HCT116 (cell line): ENCODE results near the gene INCENP. TPM values are rescaled to one million over a fixed set of nuclear protein-coding genes. Genes with fewer than 3 reads are reported as not detected.

Experiments used
- ATAC-seq: fragments of 200-7000 bp; cut with Tn5 transposase; 2 replicates; pipeline ENCODE4 v1.9.1; 2020; ENCODE audit warnings: mild to moderate bottlenecking, moderate library complexity
- BruUV-seq: library from RNA; stranded (reverse); fragments of 400-500 nt; replicated peaks from 2 replicates; lab custom pipeline; 2021; lab: Mats Ljungman, UMichigan
- CTCF ChIA-PET: fragments of 300-600 bp; sonication (Branson Sonifier 250); formaldehyde crosslinking; loops from one replicate; lab custom pipeline; 2021; ENCODE audit warnings: antibody characterized with exemption; lab: Charles Lee
- POLR2A ChIA-PET: fragments of 300-600, 350-600 bp; sonication (Branson Sonifier 250); formaldehyde crosslinking; loops from one replicate; lab custom pipeline; 2021; ENCODE audit warnings: antibody characterized with exemption; lab: Charles Lee
- RAD21 ChIA-PET, 2 experiments: fragments of 300-600 bp; sonication (Branson Sonifier 250); formaldehyde crosslinking; loops; one replicate each; lab custom pipeline; 2023; ENCODE audit warnings: low total read pairs in 2 of 2; ENCODE audit not compliant: uncharacterized antibody in 2 of 2, unreplicated experiment in 2 of 2, low non-redundant PET in 1 of 2; lab: Charles Lee
- DNase-seq: peaks from one replicate; pipeline ENCODE4 v3.0.0-alpha.2; 2010; ENCODE audit warnings: low read depth, low spot score
- H2AFZ ChIP-seq: fragments of 200-600 bp; shearing (Covaris generic), sonication (generic); 2 replicates; pipeline ENCODE4 v1.6.1; 2017; ENCODE audit warnings: low read depth, mixed run types, mixed read lengths, antibody characterized with exemption, low read length; ENCODE audit not compliant: poor library complexity, severe bottlenecking
- H3K27ac ChIP-seq: 2 replicates; pipeline ENCODE4 v1.5.1; 2012; ENCODE audit warnings: low read depth, low read length
- H3K27me3 ChIP-seq: fragments of 200-600 bp; sonication (generic); 2 replicates; pipeline ENCODE4 v1.6.1; 2016; ENCODE audit warnings: mixed run types, low read length, mixed read lengths; ENCODE audit not compliant: insufficient read depth
- H3K36me3 ChIP-seq, 2 experiments: fragments of 200-500 bp in 1 of 2; fragments of 200-600 bp in 1 of 2; sonication (Bioruptor generic) in 1 of 2; sonication (generic) in 1 of 2; 2 replicates each; pipeline versions ENCODE4 v1.5.1 to v1.6.1; 2014 to 2016; ENCODE audit warnings: low read length in 2 of 2, inconsistent platforms in 1 of 2, mixed read lengths in 1 of 2, mixed run types in 1 of 2; ENCODE audit not compliant: insufficient read depth in 2 of 2, control insufficient read depth in 1 of 2
- H3K4me1 ChIP-seq, 2 experiments: fragments of 200-600 bp in 1 of 2; sonication (generic) in 1 of 2; 2 replicates each; pipeline versions ENCODE4 v1.5.1 to v1.6.1; 2012 to 2017; ENCODE audit warnings: low read length in 2 of 2, inconsistent platforms in 1 of 2, mild to moderate bottlenecking in 1 of 2, mixed read lengths in 1 of 2, mixed run types in 1 of 2, moderate library complexity in 1 of 2; ENCODE audit not compliant: insufficient read depth in 2 of 2, control insufficient read depth in 1 of 2
- H3K4me2 ChIP-seq: fragments of 200-600 bp; sonication (generic); 2 replicates; pipeline ENCODE4 v1.6.1; 2017; ENCODE audit warnings: mixed run types, low read length, mixed read lengths
- H3K4me3 ChIP-seq, 2 experiments: fragments of 200-600 bp in 1 of 2; sonication (generic) in 1 of 2; replicated peaks in 1 of 2; 2 replicates each; pipeline ENCODE4 v1.5.1; 2011 to 2016; ENCODE audit warnings: low read length in 2 of 2, control low read depth in 1 of 2, low read depth in 1 of 2, mild to moderate bottlenecking in 1 of 2, mixed read lengths in 1 of 2, mixed run types in 1 of 2
- H3K79me2 ChIP-seq: fragments of 200-600 bp; sonication (generic); 2 replicates; pipeline ENCODE4 v1.6.1; 2017; ENCODE audit warnings: mild to moderate bottlenecking, mixed run types, low read length, moderate library complexity, mixed read lengths; ENCODE audit not compliant: insufficient read depth
- H3K9ac ChIP-seq: fragments of 200-600 bp; sonication (generic); 2 replicates; pipeline ENCODE4 v1.6.1; 2016; ENCODE audit warnings: low read length, mixed read lengths
- H3K9me2 ChIP-seq: fragments of 200-600 bp; sonication (generic), shearing (Covaris generic); 2 replicates; pipeline ENCODE4 v1.6.1; 2017; ENCODE audit warnings: mixed run types, mild to moderate bottlenecking, moderate library complexity; ENCODE audit not compliant: insufficient read depth
- H3K9me3 ChIP-seq, 2 experiments: fragments of 200-500 bp in 1 of 2; fragments of 200-600 bp in 1 of 2; sonication (Bioruptor generic) in 1 of 2; sonication (generic) in 1 of 2; 2 replicates each; pipeline ENCODE4 v1.6.1; 2014 to 2017; ENCODE audit warnings: low read length in 2 of 2, mixed read lengths in 2 of 2, inconsistent platforms in 1 of 2, low read depth in 1 of 2, mild to moderate bottlenecking in 1 of 2, mixed run types in 1 of 2, moderate library complexity in 1 of 2; ENCODE audit not compliant: control insufficient read depth in 1 of 2, insufficient read depth in 1 of 2
- H4K20me1 ChIP-seq: fragments of 200-600 bp; sonication (generic), shearing (Covaris generic); 2 replicates; pipeline ENCODE4 v1.6.1; 2017; ENCODE audit warnings: mixed run types, mild to moderate bottlenecking, moderate library complexity; ENCODE audit not compliant: insufficient read depth
- CBX3 ChIP-seq: IDR thresholded peaks from 2 replicates; pipeline ENCODE4 v1.6.1; 2012; ENCODE audit warnings: low read depth
- CEBPB ChIP-seq: IDR thresholded peaks from 2 replicates; pipeline ENCODE4 v1.6.1; 2012; ENCODE audit warnings: low read depth
- CTCF ChIP-seq, 3 experiments: fragments of 200-600 bp in 1 of 3; sonication (generic) in 1 of 3; IDR thresholded peaks in 2 of 3; conservative IDR thresholded peaks in 1 of 3; 2 replicates each; pipeline ENCODE4 v1.5.1; 2012 to 2017; ENCODE audit warnings: low read depth in 2 of 3, low read length in 2 of 3, antibody characterized with exemption in 1 of 3, borderline replicate concordance in 1 of 3, control low read depth in 1 of 3, mild to moderate bottlenecking in 1 of 3, mixed read lengths in 1 of 3, mixed run types in 1 of 3, moderate library complexity in 1 of 3; ENCODE audit not compliant: insufficient read depth in 1 of 3
- EGR1 ChIP-seq: IDR thresholded peaks from 2 replicates; pipeline ENCODE4 v1.6.1; 2012; ENCODE audit warnings: low read depth
- ELF1 ChIP-seq: IDR thresholded peaks from 2 replicates; pipeline ENCODE4 v1.6.1; 2012; ENCODE audit warnings: low read depth, borderline replicate concordance
- EZH2 ChIP-seq: fragments of 200-600 bp; sonication (generic); IDR thresholded peaks from 2 replicates; pipeline ENCODE4 v1.6.1; 2017; ENCODE audit warnings: antibody characterized with exemption, mixed run types
- EZH2phosphoT487 ChIP-seq: fragments of 200-600 bp; IDR thresholded peaks from 2 replicates; pipeline ENCODE4 v1.6.1; 2018; ENCODE audit warnings: antibody characterized with exemption, borderline replicate concordance
- FOSL1 ChIP-seq: IDR thresholded peaks from 2 replicates; pipeline ENCODE4 v1.6.1; 2012; ENCODE audit warnings: low read depth
- JUND ChIP-seq: IDR thresholded peaks from 2 replicates; pipeline ENCODE4 v1.6.1; 2012
- MAX ChIP-seq: IDR thresholded peaks from 2 replicates; pipeline ENCODE4 v1.6.1; 2012
- POLR2A ChIP-seq: IDR thresholded peaks from 2 replicates; pipeline ENCODE4 v1.7.0; 2011; ENCODE audit warnings: borderline replicate concordance; ENCODE audit not compliant: insufficient read depth, insufficient read length; ENCODE audit errors: extremely low read depth
- POLR2AphosphoS5 ChIP-seq: IDR thresholded peaks from 2 replicates; pipeline ENCODE4 v1.6.1; 2011; ENCODE audit warnings: mild to moderate bottlenecking, low read depth, low read length, moderate library complexity
- REST ChIP-seq: IDR thresholded peaks from 2 replicates; pipeline ENCODE4 v1.6.1; 2012; ENCODE audit warnings: low read depth
- SP1 ChIP-seq: IDR thresholded peaks from 2 replicates; pipeline ENCODE4 v1.6.1; 2012; ENCODE audit warnings: low read depth
- SRF ChIP-seq: IDR thresholded peaks from 2 replicates; pipeline ENCODE4 v1.6.1; 2012; ENCODE audit warnings: low read depth
- TCF7L2 ChIP-seq: IDR thresholded peaks from 2 replicates; pipeline ENCODE4 v1.7.0; 2011; ENCODE audit warnings: borderline replicate concordance, inconsistent platforms; ENCODE audit not compliant: insufficient read depth, insufficient read length; ENCODE audit errors: extremely low read depth
- YY1 ChIP-seq: IDR thresholded peaks from 2 replicates; pipeline ENCODE4 v1.6.1; 2011; ENCODE audit warnings: low read length, low read depth, moderate library complexity, mild to moderate bottlenecking; ENCODE audit not compliant: insufficient replicate concordance; ENCODE audit errors: extremely low read depth
- ZBTB33 ChIP-seq: IDR thresholded peaks from 2 replicates; pipeline ENCODE4 v1.6.1; 2011; ENCODE audit warnings: mild to moderate bottlenecking, low read length, moderate library complexity; ENCODE audit not compliant: insufficient replicate concordance; ENCODE audit errors: extremely low read depth
- ZNF274 ChIP-seq: fragments of 200-500 bp; sonication (Bioruptor generic); IDR thresholded peaks from 2 replicates; pipeline ENCODE4 v1.6.1; 2014; ENCODE audit warnings: mild to moderate bottlenecking, low read depth, low read length, inconsistent platforms
- intact Hi-C: fragments of 100-400 bp; cut with micrococcal nuclease; formaldehyde crosslinking; loops from 2 replicates; pipeline ENCODE4 v1.10.0; 2022
- total RNA-seq: library from RNA; stranded (reverse); gene quantifications from one replicate; pipeline ENCODE4 v1.2.1, GENCODE V29; 2021; ENCODE audit not compliant: unreplicated experiment

INCENP gene
- total RNA-seq, 1 experiment from 2014 or later, result 118 TPM

GRCh38 chr11:62137881-62138629 lies 14.2 kb downstream of the INCENP start:
- DNase-seq (no peak), ATAC-seq (no peak)
- Histone ChIP-seq H2AFZ (no peak overlapping the region), H3K36me3 (peaks cover 38 to 42% of the 10 kb centered on the region in 2 experiments; a peak in 3 of 4 replicates), H3K9me3 (no peaks in the 10 kb centered on the region), H3K9ac (no peak overlapping the region), H3K4me2 (no peak overlapping the region), H3K9me2 (no peaks in the 10 kb centered on the region), H3K27ac (no peak overlapping the region), H4K20me1 (no peaks in the 10 kb centered on the region), H3K4me1 (no peaks in the 10 kb centered on the region), H3K27me3 (no peaks in the 10 kb centered on the region), H3K4me3 (no peak overlapping the region), H3K79me2 (peaks cover 54% of the 10 kb centered on the region)
- CTCF ChIA-PET, result no interaction called here
- RAD21 ChIA-PET, result no interaction called here
- BruUV-seq, result no TSS peak
- intact Hi-C loops, result no loop called here
- no peak for TF ChIP-seq CEBPB
- TF ChIP-seq POLR2A, result no peak
- no peak for TF ChIP-seq YY1
- TF ChIP-seq EZH2phosphoT487, result no peak
- TF ChIP-seq FOSL1, result no peak
- no peak for TF ChIP-seq EZH2
- TF ChIP-seq ZBTB33, result no peak
- TF ChIP-seq CTCF (IDR thresholded peaks at IDR 0.05 in 2 of 3, conservative IDR thresholded peaks at IDR 0.05 in 1 of 3; ENCODE audit: borderline replicate concordance in 1 of 3, insufficient read depth in 1 of 3, low read depth in 2 of 3, low read length in 2 of 3), result no peak
- no peak for TF ChIP-seq SRF
- TF ChIP-seq ELF1, result no peak
- no peak for TF ChIP-seq MAX
- TF ChIP-seq REST, result no peak
- no peak for TF ChIP-seq TCF7L2
- TF ChIP-seq JUND, result no peak
- TF ChIP-seq CBX3, result no peak
- no peak for TF ChIP-seq POLR2AphosphoS5
- no peak for TF ChIP-seq SP1
- no peak for TF ChIP-seq EGR1
- no peak for TF ChIP-seq ZNF274
- POLR2A ChIA-PET, result no interaction called here
